HT-29 (cell line): ENCODE data around the gene DNAH17. TPM values are rescaled to one million over a fixed set of nuclear protein-coding genes. Genes with fewer than 3 reads are reported as not detected.

ENCODE experiments used
- small RNA-seq: library from RNA; depleted of rRNA; stranded (forward); fragments of <200 nt; gene quantifications from one replicate; pipeline ENCODE3, GENCODE V24; 2014
- total RNA-seq: library from RNA; depleted of rRNA; stranded (reverse); fragments of >200 nt; shearing (Covaris generic); gene quantifications from 2 replicates; pipeline ENCODE4 v1.2.3, GENCODE V29; 2014; rRNA removed

DNAH17 gene
- total RNA-seq, 1 experiment from 2014 or later = not detected

Small RNA genes within 50 kb of the gene (small RNA-seq; reads per million reads assigned to genes)
- gene RF00415 (not detected), gene RN7SL454P (not detected)

Other genes with a start within 250 kb of the DNAH17 start
- gene SOCS3, start 217.3 kb downstream of the DNAH17 start, total RNA-seq = 0.18 and 0.79 TPM in 2 replicates
- 23.0 and 30.7 TPM in 2 replicates for gene PGS1, start 198.7 kb downstream of the DNAH17 start, total RNA-seq
- 14.1 and 14.4 TPM in 2 replicates for gene CYTH1, start 204.9 kb upstream of the DNAH17 start, total RNA-seq